Small intestine (tissue), 7 donors: ENCODE measurements around the gene FOXL2NB. TPM values are rescaled to one million over a fixed set of nuclear protein-coding genes. Genes with fewer than 3 reads are reported as not detected.
"Not testable (repeated sequence)": the region's sequence is repeated elsewhere in the genome, so short reads cannot be mapped to it uniquely, and the experiment has no call there.

Experiments used
- DNase-seq, 2 donors: peaks; one replicate each; pipeline versions ENCODE4 v3.0.0 to v3.0.0-alpha.2; 2013
- FAIRE-seq: peaks from 2 replicates; lab custom pipeline; 2012; peaks lifted over from hg19 to GRCh38; lab: Jason Lieb, UNC
- H3K27ac ChIP-seq, 3 donors: one replicate each; pipeline ENCODE4 v1.5.1; 2013; ENCODE audit warnings: low read length in 2 of 3, mild to moderate bottlenecking in 2 of 3, control low read depth in 1 of 3, inconsistent platforms in 1 of 3, low read depth in 1 of 3, moderate library complexity in 1 of 3
- H3K27me3 ChIP-seq, 3 donors: one replicate each; pipeline ENCODE4 v1.6.1; 2013; ENCODE audit warnings: low read length in 3 of 3, inconsistent platforms in 1 of 3; ENCODE audit not compliant: control insufficient read depth in 3 of 3, insufficient read depth in 3 of 3
- H3K36me3 ChIP-seq, 3 donors: one replicate each; pipeline ENCODE4 v1.6.1; 2013; ENCODE audit warnings: low read length in 3 of 3, inconsistent platforms in 1 of 3, low read depth in 1 of 3, mild to moderate bottlenecking in 1 of 3, moderate library complexity in 1 of 3; ENCODE audit not compliant: control insufficient read depth in 3 of 3, insufficient read depth in 2 of 3
- H3K4me1 ChIP-seq, 3 donors: one replicate each; pipeline ENCODE4 v1.6.1; 2013; ENCODE audit warnings: low read length in 2 of 3, inconsistent platforms in 1 of 3, low read depth in 1 of 3, mild to moderate bottlenecking in 1 of 3, moderate library complexity in 1 of 3; ENCODE audit not compliant: control insufficient read depth in 3 of 3, insufficient read depth in 2 of 3
- H3K4me3 ChIP-seq, 3 donors: one replicate each; pipeline ENCODE4 v1.5.1; 2013; ENCODE audit warnings: low read length in 3 of 3, control low read depth in 1 of 3, inconsistent platforms in 1 of 3, low read depth in 1 of 3, mild to moderate bottlenecking in 1 of 3, moderate library complexity in 1 of 3
- H3K9me3 ChIP-seq, 2 donors: one replicate each; pipeline ENCODE4 v1.6.1; 2013; ENCODE audit warnings: low read depth in 1 of 2, low read length in 1 of 2; ENCODE audit not compliant: control insufficient read depth in 2 of 2, insufficient read depth in 1 of 2
- WGBS, 3 donors: extraction: QIAGEN DNeasy Blood & Tissue Kit; methylation state at CpG; one replicate each; pipeline ENCODE4 v1.1.7; 2013; 5-methylcytosine and 5-hydroxymethylcytosine counted together
- polyA plus RNA-seq, 4 donors: library from polyadenylated mRNA; stranded (reverse) in 3 of 4; unstranded in 1 of 4; fragments of 200-250 nt in 3 of 4; fragments of 120-200 nt in 1 of 4; gene quantifications; one replicate each; pipeline versions ENCODE4 v1.2.1 to v1.2.3, GENCODE V29; 2013
- donor health status: healthy with polysubstance abuse.
- donor health status: control.
- donor health status: control.
- donor health status: Bipolar disorder and iron deficiency.
- donor health status: healthy.

The FOXL2NB gene
- polyA plus RNA-seq, 4 donors: not detected

DNA sequence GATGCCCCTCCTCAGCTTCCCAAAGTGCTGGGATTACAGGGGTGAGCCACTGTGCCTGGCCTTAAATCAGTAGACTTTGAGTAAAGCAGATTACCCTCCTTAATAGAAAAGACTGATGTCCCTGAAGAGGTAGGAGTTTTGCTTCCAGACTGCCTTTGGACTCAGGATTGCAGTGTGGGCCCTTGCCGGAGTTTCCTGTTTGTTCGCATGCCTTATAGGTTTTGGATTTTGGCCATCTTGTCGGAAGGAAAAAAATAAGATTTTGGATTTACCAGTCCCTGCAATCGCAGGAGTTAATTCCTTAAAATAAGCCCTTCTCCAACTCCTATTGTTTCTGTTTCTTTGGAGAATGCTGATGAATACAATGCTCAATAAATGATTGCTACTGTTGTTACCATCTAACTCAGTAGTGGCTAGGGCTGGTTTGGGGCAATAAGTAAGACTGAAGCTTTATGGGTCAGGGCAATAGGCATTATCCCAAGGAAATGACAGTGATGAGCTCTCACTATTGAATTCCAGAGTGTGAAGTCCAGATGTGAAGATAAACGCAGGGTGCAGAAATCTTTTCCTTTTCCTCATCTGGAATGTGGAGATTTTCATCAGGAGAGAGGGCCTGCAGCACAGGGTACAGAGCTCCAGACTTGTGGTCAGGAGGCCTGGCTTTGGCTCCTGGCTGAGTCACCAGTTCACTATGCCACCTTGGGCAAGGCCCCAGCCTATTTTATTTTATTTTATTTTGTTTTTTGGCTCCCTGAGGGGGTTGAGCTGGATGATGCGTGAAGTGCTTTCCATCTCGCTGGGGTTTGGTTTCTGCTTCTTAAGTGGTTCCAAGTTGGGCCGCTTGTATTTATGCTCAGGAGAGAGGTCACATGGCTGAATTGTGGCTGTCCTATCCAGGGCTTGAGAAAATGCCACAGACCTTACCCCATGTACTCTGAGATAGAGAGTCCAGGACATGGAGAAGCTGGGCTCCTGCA is 25.4 kb upstream of the FOXL2NB start:
- WGBS, 3 donors: 80 to 89% (median 84%) methylated on average over 8 of the region's 8 CpGs
- FAIRE-seq: no peak
- no peaks in the 10 kb centered on the region for H3K9me3 ChIP-seq

DNA sequence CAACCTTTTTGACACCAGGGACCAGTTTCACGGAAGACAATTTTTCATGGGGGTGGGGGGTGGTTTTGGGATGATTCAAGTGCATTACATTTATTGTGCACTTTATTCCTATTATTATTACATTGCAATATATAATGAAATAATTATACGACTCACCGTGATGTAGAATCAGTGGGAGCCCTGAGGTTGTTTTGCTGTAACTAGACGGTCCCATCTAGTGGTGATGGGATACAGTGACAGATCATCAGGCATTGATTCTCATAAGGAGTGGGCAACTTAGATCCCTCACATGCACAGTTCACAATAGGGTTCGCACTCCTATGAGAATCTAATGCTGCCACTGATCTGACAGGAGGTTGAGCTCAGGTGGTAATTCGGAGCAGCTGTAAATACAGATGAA is 24.6 kb upstream of the FOXL2NB start:
- WGBS, 3 donors: 85 to 93% (median 90%) methylated on average over 6 of the region's 6 CpGs
- not testable (repeated sequence) for H3K36me3 ChIP-seq, H3K4me3 ChIP-seq, FAIRE-seq, H3K4me1 ChIP-seq, H3K9me3 ChIP-seq, H3K27me3 ChIP-seq, H3K27ac ChIP-seq, DNase-seq

More for the DNA sequence above, 25.4 kb upstream of the FOXL2NB start:
- no peak for DNase-seq
- Histone ChIP-seq H3K4me1 (peaks cover 0 to 4% (median 0%) of the 10 kb centered on the region in 3 donors), H3K4me3 (no peak overlapping the region), H3K27ac (no peak overlapping the region), H3K27me3 (no peaks in the 10 kb centered on the region), H3K36me3 (no peaks in the 10 kb centered on the region)

DNA sequence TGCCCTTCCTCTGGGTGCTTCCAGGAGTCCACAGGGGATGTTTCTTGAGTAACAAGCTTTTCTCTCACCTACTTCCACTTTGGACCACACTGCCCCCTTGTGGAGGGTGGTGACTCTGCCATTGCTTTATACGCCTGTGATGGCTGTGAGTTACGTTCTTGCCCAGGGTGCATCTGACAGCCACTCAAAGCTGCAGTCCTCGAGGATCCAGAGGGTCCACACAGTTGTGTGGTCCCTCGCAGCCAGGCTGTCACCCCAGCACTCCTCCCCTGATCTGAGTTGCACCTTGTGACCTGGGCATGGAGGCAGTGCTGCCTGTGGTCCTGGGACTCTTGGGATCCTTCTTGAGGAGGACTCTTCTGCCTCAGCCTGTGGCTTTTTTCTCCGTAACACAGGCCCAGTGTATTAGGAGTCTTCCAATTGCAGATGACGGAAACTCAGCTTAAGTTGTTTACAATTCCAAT is 23.5 kb upstream of the FOXL2NB start:
- Histone ChIP-seq H3K36me3 (no peaks in the 10 kb centered on the region), H3K4me3 (no peak overlapping the region), H3K27ac (no peak overlapping the region), H3K9me3 (no peaks in the 10 kb centered on the region), H3K4me1 (no peaks in the 10 kb centered on the region), H3K27me3 (no peaks in the 10 kb centered on the region)
- FAIRE-seq: no peak
- DNase-seq: peak; percentile 90
- 13 to 24% (median 17%) methylated on average over 6 of the region's 6 CpGs for WGBS, 3 donors

DNA sequence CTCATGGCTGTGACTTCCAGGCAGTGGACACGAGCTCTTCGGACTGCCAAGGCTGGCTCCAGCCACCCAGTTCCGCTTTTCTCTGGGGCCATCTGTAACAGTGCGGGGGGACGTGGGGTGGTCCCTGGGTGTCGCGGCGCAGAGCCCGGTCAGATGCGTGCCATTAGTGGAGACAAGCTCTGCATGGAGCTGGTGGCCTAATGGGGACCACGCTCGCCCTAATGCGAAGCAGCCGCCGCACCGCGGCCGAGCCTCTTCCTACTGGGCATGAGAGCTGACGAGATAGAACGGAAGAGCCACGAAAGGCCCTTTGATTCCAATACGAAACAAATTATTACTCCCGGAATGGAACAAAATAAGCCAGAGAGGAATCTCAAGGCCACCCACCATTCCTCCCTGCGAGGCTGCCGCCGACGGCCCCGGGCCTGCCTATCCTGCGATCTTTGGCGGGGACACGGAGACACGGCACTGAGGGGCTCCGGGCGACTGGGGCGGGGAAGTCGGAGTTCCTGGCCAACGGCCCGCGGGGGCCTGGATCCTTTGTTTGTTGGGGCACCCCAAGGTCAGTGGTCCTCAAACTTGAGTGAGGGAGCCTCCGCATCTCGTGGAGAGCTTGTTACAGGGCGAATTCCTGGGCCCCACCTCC is 18.2 kb upstream of the FOXL2NB start:
- no peak for FAIRE-seq

DNA sequence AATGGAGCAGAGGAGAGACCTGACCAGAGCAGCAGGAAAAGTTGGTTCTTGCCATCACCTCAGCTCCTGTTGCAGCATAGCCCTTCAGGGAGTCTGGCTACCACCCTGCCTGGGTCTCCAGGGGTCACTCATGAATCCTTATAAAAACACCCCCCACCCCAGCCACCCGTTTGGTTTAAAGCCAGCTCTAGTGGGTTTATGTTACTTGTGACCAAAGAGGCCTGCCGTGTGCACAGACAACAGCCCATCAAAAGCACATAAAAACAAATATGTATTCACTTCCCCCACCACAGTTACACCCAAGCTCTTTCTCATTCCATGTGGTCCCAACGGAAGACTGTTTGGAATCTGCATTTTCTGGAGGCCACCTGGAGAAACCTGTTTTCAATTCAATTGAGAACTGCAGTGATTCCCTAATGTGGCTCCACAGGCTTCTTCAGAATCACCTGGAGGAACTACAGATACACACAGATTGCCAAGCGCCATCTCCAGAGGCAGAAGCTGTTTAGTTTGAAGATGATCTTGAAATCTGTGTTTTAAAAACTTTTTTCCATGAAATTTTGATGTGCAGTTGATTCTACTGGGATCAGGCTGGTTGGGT is 13.8 kb upstream of the FOXL2NB start:
- WGBS, 3 donors: 63 to 82% (median 66%) methylated on average over 4 of the region's 4 CpGs
- peaks cover 0 to 51% (median 19%) of the 10 kb centered on the region in 3 donors for H3K27me3 ChIP-seq

More for the DNA sequence above, 18.2 kb upstream of the FOXL2NB start:
- Histone ChIP-seq H3K4me3 (no peak overlapping the region), H3K4me1 (no peaks in the 10 kb centered on the region), H3K27me3 (peaks cover 0 to 14% (median 0%) of the 10 kb centered on the region in 3 donors), H3K36me3 (no peaks in the 10 kb centered on the region), H3K9me3 (no peaks in the 10 kb centered on the region), H3K27ac (no peak overlapping the region)
- DNase-seq: no peak
- WGBS, 3 donors: 93 to 94% (median 94%) methylated on average over 42 of the region's 42 CpGs

DNA sequence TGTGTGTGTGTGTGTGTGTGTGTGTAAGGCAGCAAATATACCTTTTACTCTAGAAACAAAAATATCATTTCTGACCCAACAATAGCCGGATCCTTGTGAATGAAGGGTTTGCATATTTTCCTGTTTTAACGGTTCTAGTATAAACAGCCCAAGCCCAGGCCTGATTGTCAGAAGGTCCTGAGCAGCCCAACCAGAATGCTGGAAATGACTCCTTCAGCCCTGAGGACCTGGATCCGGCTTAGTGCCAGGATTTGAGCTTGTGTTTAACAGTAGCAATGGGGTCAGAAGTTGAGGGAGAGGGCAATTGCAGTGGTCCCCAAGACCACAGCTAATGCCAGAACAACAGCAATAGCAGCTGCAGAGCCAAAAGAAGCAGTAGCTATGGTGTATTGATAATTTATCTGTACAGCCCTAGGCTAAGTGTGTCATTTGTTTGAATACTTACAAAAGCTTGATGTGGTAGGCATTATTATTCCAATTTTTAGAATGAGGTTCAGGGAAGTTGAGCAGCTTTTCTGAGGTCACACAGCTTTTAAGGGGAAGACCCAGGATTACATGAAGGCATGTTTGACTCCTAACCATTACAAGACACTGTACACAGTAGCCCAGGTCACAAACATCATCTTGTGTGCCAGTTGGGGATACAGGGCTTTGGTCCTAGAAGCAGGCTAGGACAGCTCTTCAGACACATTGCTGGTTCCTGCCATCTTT is 12.9 kb upstream of the FOXL2NB start:
- Histone ChIP-seq H3K9me3 (no peaks in the 10 kb centered on the region), H3K4me1 (no peaks in the 10 kb centered on the region), H3K4me3 (no peak overlapping the region), H3K27me3 (peaks cover 0 to 60% (median 27%) of the 10 kb centered on the region in 3 donors), H3K27ac (no peak overlapping the region), H3K36me3 (no peaks in the 10 kb centered on the region)
- FAIRE-seq (no peak), DNase-seq (no peak)
- 69 to 77% (median 75%) methylated on average over 3 of the region's 3 CpGs for WGBS, 3 donors

More for the DNA sequence above, 13.8 kb upstream of the FOXL2NB start:
- no peaks in the 10 kb centered on the region for H3K36me3 ChIP-seq
- no peaks in the 10 kb centered on the region for H3K9me3 ChIP-seq
- DNase-seq (no peak), FAIRE-seq (no peak)
- no peaks in the 10 kb centered on the region for H3K4me1 ChIP-seq
- no peak overlapping the region for H3K27ac ChIP-seq
- H3K4me3 ChIP-seq: no peak overlapping the region

DNA sequence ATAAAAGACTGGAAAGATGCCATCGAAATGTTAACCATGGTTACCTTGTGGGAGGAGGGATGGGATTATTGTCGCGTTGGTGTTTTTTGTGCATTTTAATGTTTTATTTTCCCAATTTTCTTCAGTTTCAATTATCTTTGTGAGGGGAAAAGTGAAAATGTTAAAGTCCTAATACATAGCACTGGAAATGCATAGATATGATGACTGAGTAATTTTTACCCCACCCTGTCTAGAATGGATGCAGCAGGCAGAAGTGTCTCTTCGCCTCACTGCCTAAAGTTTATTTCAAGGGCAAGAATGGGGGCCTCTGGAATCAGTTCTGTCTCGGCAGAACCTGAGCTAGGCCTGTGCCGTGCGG is 11.5 kb upstream of the FOXL2NB start:
- 57 to 65% (median 63%) methylated on average over 7 of the region's 7 CpGs for WGBS, 3 donors
- peaks cover 0 to 5% (median 0%) of the 10 kb centered on the region in 3 donors for H3K4me1 ChIP-seq
- no peaks in the 10 kb centered on the region for H3K9me3 ChIP-seq
- no peaks in the 10 kb centered on the region for H3K36me3 ChIP-seq
- DNase-seq (no peak), FAIRE-seq (no peak)
- peak overlapping the region in 1 of 3 donors; percentile 2 for H3K4me3 ChIP-seq
- peaks cover 3 to 69% (median 36%) of the 10 kb centered on the region in 3 donors for H3K27me3 ChIP-seq
- no peak overlapping the region for H3K27ac ChIP-seq
